ENCODE measurements around the gene CCDC191.

The CCDC191 gene, protein sequence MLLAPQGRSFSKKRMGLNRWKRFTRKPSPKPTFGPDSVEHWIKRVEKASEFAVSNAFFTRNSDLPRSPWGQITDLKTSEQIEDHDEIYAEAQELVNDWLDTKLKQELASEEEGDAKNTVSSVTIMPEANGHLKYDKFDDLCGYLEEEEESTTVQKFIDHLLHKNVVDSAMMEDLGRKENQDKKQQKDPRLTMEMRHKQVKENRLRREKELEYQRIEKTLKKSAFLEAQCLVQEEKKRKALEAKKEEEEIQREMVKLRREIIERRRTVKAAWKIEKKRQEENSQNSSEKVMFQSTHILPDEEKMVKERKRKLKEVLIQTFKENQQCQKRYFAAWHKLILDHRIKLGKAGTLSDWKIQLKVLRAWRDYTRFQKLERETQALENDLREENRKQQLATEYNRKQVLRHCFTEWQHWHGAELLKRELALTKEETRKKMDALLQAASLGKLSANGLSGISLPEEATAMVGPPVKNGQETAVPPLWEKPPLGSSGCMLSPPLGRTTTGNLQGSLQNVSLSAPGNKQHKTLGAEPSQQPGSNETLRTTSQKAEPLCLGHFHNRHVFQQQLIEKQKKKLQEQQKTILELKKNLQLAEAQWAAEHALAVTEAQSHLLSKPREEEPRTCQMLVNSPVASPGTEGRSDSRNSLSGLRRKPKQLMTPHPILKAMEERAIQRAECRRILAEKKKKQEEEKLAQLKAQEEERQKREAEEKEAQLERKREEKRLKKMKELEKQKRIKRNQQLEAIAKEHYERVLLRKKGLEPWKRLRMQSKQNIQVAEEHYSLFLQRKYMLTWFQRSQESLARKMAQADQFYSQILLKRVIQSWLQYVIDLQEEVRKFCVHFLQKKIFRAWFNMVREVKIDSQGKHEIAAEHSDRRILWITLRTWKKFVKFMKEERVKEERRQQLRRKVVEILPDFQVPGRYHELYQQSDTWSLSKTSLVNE

DNA sequence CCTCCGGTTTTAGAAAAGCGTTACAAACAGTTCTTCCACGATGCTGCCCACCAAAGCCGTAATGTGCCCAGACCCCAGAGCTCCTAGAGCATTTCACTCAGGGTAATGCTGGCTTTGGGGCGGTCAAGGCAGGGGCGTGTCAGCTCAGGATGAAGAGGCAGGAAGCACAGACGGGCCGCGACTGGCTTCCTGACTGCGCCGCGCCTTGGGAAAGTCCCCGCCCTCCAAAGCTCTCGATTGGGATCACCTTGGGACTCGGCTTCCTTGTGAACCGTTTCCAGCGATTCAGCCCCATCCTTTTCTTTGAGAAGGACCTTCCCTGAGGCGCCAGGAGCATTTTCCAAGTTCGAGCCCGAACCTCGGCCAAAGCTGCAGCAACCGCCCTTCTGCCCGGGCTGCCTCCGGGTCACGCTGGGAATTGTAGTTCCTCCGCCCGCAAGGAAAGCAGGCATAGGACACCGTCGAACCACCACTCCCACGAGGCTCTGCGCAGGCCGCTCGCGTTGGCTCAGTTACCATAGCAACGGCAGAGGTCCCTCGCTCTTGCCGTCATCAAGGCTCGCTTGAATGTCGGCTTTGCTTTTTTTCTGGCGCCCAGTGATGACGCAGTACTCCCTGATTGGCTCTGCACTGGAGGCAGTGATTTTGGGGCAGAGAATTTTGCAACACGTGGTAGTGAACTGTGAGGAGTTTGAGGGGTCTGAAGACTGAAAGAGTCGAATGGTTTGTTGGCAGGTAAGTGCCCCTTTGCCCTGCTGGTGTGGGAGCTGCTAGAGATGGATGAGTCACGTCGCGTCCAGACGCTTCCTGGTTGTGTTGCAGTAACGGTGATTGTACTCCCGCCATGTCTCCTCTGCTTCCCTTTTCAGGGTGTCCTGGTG lies at the start of gene CCDC191, which contains the start of gene QTRT2:
Gene CCDC191, minus strand, starts transcription at position 397 of the 881 bp plus-strand sequence. Its CDS starts 60 bp downstream, at position 337.
Gene QTRT2, plus strand, starts transcription at position 608 of the 881 bp plus-strand sequence. CDS start 8,521 bp downstream, outside the sequence.
- peak; percentile 99 for DNase-seq (ENCODE audit: low read depth)

DNA sequence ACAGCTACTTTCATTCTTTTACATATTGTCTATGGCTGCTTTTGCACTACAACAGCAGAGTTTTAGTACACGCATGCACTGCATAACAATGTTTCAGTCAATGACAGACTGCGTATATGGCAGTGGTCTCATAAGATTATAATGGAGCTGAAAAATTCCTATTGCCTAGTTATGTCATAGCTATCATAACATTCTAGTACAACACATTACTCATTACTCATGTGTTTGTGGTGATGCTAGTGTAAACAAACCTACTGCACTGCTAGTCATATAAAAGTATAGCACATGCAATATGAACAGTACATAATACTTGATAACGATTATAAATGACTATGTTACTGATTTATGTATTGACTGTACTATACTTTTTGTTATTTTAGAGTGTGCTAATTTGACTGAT lies 48.1 kb upstream of the CCDC191 start:
- DNase-seq (ENCODE audit: low read depth), result no peak

DNA sequence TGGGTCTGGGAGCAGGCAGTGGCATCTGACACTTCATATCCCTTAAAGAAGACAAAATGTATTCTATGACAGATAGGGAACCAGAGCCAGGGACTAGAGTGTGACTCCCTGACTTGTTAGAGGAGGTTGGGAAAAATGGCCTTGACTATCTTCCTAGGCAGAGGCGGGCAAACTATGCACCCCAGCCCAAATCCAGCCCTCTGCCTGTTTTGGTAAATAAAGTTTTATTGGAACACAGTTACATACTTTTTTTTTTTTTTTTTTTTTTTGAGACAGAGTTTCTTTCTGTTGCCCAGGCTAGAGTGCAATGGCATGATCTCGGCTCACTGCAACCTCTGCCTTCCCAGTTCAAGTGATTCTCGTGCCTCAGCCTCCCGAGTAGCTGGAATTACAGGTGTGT lies 47.5 kb upstream of the CCDC191 start:
- DNase-seq (ENCODE audit: low read depth), result no peak

DNA sequence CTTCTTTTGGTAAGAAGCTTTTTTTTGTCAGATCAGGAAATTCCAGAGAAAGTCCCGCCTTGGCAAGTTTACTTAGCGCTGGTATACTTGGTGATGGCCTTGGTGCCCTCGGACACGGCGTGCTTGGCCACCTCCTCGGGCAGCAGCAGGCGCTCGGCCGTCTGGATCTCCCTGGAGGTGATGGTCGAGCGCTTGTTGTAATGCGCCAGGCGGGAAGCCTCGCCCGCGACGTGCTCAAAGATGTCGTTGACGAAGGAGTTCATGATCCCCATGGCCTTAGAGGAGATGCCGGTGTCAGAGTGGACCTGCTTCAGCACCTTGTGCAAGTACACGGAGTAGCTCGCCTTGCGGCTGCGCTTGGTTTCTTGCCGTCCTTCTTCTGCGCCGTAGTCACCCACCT lies 46.9 kb upstream of the CCDC191 start:
- no peak for DNase-seq (ENCODE audit: low read depth)

DNA sequence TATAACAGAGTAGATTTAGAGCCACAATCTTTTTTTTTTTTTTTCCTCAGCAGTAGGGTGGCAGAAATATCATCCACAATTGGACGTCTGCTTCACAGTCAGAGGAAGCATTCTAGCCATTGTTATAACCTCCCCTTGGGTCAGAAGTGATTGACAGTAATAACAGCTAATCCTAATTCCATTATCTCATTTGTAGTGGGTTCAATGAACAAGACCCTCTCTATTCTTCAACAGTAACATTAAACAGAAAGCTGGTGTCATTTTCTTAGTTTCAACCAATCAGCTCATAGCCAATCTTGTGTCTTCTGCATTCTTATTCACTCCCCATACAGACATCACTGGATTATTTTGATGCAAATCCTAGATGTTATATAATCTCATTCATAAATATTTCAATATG lies 44.8 kb upstream of the CCDC191 start:
- DNase-seq (ENCODE audit: low read depth), result no peak

DNA sequence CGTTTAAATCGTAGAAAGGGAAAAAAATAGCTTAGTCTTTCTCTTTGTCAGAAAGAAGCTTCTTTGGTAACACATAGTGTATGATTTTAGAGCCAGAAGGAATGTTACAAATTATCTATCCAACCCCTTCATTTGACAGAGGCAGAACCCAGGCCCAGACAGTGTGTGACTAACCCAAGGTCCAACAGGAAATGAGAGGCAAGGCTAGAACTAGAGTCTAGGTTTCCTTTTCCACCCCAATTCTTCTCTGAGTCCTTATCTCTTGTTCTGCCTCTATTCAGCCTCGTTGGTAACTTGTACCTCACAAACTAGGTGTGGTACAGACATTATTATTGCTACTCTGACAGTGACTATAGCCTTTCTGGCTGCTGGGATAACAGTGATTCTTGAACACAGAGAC lies 39.5 kb upstream of the CCDC191 start:
- DNase-seq (ENCODE audit: low read depth), result no peak

DNA sequence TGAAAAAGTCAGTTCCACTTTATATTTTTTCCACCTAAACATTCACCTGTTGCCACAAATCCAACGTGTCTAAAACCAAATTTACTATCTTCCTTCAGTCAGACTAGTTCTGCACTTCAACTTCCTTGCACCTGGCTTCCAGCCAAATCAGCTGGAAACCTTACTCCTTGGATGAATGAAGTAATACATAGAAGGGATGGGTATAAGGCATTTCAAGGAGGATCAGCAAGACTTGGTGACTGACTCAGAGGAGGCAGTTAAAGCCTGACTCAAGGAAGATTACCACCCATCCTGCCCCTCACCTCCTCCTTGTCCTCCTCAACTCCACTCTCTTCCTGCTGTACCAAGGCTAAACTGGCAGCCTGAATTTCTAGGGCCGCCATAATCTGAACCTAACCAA lies 37.3 kb upstream of the CCDC191 start:
- no peak for DNase-seq (ENCODE audit: low read depth)

DNA sequence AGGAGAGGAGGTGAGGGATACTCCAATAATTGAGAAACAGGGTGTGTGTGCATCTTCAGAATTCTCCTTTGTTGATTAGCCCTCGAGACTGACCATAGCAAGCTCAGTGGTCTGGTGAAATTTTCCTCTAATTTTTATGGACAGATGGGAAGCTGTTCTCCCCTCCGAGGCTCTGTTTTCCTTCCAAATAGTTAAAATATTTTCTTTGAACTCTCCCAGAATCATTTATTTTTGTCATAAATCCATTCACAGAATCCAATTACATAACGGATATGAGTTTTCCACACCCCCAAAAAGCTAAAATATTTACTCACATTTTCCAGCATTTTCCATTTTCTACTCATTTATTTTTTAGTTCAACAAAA lies 36.7 kb upstream of the CCDC191 start:
- no peak for DNase-seq (ENCODE audit: low read depth)

DNA sequence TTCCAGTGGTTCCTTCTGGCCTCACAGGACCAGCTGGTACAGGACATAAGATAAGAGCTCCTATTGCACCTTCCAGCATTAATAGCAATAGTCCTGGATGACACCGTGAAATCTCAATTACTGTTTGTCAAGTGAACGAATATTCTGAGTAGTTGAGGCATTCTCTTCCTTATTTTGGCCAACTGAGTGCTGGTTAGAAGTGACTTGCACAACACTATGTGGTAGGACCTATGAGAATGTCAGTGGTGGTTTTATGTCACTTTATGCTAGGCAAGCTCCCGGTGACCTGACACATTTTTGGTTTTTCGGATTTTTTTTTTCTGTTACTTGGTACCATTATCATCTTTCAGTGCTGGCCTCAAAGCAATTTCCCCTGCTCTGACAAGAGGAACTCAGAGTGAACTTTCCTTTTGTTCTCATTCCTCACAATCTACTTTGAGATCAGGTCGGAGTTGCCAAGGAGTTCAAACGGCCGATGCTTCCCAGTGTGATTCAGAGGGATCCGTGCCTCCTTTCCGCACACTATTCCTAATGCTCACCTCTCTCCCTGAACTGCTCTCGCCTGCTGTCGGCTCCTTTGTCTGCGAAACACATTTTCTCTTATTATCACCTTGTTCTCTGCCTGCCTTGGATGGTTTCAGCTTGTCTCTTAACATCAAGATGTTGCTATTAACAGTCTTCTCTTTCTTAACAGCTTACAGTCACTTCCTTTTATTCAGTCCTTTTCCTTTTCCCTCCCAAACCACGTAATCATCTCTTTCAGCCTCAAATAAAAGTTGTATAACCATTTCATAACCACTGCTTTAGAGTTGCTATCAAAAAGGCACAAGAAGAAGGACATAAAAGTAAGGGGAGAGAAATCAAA lies 36.1 kb upstream of the CCDC191 start:
- DNase-seq (ENCODE audit: low read depth), result no peak

DNA sequence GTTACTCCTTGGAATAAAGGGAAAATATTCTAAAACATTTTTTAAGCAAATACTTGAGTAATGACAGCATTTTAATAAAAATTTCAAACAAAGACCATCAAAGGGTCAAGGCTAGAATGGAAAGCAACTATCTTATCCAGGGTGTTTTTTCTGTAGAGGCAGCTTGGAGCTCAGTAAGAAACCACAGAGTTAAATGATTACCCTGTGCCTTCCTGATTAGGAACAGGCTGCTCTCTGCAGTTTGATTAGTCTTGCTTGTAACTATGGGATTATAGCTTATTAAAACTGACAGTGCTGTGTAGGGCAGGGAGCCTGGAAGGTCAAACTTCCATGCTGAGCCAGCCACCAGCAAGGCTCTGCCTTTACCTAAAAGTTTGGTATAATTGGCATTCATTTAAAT lies 33.3 kb upstream of the CCDC191 start:
- no peak for DNase-seq (ENCODE audit: low read depth)

DNA sequence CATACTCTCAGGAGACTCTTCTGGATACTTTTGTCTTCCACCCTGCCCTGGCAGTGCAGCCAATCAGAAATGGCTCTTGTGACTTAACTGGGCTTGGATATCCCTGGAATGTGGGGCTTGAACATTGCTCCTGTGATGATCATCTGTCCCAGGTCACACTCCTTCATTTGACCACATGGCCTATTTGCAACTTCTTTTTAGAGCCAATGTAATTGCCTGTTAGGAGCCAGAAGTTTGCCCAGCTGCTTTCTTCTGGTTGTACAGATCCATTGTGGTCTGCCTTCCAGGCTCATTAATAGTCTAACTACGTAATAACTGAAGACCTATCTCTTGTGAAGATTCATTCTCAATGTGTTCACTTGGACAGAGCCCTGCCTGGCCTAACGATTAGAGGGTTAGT lies 30.0 kb upstream of the CCDC191 start:
- DNase-seq (ENCODE audit: low read depth), result no peak

DNA sequence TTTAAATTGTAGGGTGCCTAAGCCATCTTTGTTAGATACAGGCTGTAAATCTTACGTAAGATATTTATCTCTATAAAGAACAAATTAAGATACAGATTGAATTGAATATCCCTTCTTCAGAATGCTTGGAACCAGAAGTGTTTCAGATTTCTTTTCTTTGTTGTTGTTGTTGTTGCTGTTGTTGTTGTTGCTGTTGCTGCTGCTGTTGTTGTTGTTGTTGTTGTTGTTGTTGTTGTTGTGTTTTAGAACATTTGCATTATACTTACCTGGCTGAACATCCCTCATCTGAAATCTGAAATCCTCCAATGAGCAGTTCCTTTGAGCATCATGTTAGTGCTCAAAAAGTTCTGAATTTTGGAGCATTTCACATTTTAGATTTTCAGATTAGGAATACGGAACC lies 26.8 kb upstream of the CCDC191 start:
- no peak for DNase-seq (ENCODE audit: low read depth)

DNA sequence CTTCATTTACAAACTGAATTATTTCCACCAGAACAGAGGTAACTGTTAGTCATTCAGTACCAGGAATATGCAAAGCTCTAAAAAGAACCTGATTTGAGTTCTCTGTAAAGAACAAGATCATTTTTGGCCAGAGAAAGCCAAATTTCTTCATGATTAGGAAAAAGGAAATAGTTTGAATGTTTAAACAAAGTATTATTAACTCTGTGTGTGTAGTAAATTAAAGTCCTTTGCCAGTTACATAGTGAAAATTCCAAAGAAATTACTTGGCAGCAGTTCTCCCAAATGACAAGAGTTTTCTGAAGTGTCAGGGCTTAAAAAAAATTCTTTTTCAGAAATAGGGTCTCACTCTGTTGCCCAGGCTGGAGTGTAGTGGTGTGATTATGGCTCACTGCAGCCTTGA lies 24.7 kb upstream of the CCDC191 start:
- no peak for DNase-seq (ENCODE audit: low read depth)

DNA sequence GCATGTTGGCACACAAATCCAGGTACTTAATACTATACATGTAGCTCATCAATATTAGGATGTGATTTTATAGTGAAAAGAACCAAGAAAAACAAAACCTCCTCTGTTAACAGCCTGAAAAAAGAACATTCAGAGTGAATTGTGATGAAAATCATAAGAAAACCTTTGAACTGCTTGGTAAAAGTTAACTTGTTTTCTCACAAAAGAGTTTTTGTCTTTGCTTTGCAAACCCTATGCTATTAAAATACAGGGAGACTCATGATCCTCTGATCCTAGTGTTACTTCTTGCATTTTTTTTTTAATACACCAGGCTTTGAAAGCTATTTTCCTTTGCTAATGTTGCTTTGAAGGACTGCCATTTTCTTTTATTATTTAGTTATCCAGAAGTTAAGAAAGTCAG lies 23.9 kb upstream of the CCDC191 start:
- no peak for DNase-seq (ENCODE audit: low read depth)

DNA sequence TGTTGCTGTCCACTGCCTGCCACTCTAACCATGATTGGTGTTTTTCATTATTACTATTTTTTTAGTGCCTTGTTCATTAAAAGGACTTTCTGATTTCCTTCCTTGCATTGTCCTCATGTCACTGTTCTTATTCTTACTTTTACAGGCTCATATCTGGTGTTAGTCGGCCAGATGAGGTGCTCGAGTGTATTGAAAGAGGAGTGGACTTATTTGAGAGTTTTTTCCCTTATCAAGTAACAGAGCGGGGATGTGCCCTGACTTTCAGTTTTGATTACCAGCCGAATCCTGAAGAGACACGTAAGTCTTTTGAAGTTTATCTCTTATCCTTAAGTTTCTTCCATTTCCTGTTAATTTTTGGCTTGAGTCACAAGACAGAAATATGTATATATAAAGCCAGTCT lies 23.4 kb upstream of the CCDC191 start:
- DNase-seq (ENCODE audit: low read depth), result no peak

DNA sequence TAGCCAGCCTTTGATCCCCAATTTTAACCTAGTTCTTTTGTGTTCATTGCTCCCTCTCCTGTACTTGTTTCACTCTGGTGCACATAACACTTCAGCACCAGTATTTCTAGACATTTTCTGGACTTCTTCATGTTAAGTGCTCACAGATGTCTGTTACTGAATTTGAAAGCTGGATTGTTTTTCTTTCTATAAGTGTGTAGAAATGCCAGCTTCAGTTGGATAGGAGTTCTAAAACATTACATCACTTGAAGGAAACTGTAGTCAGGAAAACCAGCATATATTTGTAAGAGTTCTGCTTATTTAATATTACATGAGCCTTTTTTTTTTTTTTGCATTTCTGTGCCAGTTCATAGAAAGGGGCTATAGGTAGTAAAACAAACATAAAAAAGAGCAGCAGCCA lies 21.8 kb upstream of the CCDC191 start:
- DNase-seq (ENCODE audit: low read depth), result no peak

DNA sequence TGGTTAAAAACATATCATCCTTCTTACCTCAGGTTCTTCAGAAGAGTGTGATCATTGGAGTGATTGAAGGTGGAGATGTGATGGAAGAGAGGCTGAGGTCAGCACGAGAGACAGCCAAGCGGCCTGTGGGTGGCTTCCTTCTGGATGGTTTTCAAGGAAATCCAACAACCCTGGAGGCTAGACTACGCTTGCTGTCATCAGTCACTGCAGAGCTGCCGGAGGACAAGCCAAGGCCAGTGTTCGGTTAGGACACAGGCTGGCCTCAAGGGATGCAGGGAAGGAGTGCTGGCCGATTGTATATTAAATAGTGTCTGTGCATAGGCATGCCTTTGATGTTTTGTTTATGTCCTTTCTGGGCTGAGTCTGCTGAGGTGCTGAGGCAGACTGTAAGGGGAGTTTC lies 20.4 kb upstream of the CCDC191 start:
- no peak for DNase-seq (ENCODE audit: low read depth)

DNA sequence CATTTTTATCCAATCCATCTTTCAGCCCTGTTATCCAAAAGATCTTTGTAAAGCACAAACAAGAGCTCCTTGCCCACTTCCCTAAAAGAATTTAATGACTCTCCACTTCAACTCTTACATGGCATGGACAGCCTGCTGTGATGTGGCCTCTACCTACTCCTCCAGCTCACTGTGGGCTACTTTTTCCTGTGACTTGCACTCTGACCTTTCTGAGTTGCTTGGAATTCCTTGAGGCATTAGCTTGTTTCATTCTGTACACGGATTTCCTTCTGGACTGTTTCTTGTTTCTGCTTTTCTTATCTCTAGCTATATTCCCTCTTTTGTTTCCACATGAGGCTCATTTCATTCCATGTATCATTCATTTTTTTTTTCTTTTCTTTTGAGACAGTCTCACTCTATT lies 15.5 kb upstream of the CCDC191 start:
- no peak for DNase-seq (ENCODE audit: low read depth)

DNA sequence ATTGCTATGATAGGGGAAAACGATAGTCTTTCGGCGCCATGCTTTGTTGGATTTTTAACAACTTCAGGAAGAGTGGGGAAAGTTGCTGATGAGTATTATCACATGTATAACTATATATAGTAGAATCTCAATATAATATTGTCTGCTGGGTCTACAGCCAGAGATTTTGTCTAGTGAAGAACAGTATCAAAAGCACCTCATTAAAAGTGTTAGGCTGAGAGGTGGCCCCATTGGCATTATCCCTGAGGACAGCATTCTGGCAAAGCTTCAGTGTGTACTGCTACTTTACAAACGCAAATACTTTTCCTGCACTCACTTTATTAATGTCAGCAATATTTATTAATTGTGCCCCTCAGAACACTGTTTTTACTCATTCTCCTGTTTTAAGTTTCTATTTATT lies 12.0 kb upstream of the CCDC191 start:
- no peak for DNase-seq (ENCODE audit: low read depth)

DNA sequence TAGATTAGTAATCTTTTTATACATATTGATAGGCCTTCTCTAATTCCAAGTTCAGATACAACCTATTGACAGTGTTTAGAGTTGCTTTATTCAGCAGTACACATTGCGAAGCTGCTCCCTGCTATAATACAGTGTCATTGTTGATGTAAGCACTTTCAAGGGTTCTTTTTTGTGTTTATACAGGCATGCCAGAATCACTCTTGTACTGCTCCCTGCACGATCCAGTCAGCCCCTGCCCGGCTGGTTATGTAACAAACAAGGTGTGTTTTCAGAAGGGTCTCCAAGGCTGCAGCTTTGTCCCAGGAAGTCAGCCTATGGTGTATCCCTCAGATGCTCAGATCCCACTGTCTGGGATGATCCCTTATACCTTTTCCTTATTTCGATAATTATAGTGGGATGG lies 11.5 kb upstream of the CCDC191 start:
- no peak for DNase-seq (ENCODE audit: low read depth)

All from T-helper 22 cell (primary cell).